ENCODE data around the gene CLEC16A. TPM values are rescaled to one million over a fixed set of nuclear protein-coding genes. Genes with fewer than 3 reads are reported as not detected.

Gene CLEC16A
- total RNA-seq, 1 donor from 2014 or later, result 34.6 TPM

- intact Hi-C loops (cut with DNase I), result no loop called here
- H3K36me3 ChIP-seq, result peaks cover 79% of the 10 kb centered on the region
- H3K4me1 ChIP-seq, result peaks cover 22% of the 10 kb centered on the region
- peak; percentile 60 for DNase-seq
- H3K4me3 ChIP-seq, result no peak overlapping the region
- no peaks in the 10 kb centered on the region for H3K9me3 ChIP-seq
- no peak for TF ChIP-seq CTCF (IDR thresholded peaks at IDR 0.05)
- ATAC-seq, result peak; percentile 86 to 90
- H3K27ac ChIP-seq, result peak overlapping the region; percentile 80
- H3K27me3 ChIP-seq (ENCODE audit: low read depth), result no peaks in the 10 kb centered on the region
Measured at GRCh38 chr16:10979717-10980601, 35.6 kb downstream of the CLEC16A start.

GRCh38 chr16:10980813-10981212 lies 36.4 kb downstream of the CLEC16A start:
- intact Hi-C loops (cut with DNase I), result no loop called here
- TF ChIP-seq CTCF (IDR thresholded peaks at IDR 0.05), result no peak
- H3K4me3 ChIP-seq, result no peak overlapping the region
- DNase-seq (no peak), ATAC-seq (no peak)
- peak overlapping the region; percentile 80 for H3K27ac ChIP-seq
- H3K9me3 ChIP-seq, result no peaks in the 10 kb centered on the region
- H3K27me3 ChIP-seq (ENCODE audit: low read depth), result no peaks in the 10 kb centered on the region
- peaks cover 22% of the 10 kb centered on the region for H3K4me1 ChIP-seq
- H3K36me3 ChIP-seq, result peaks cover 76% of the 10 kb centered on the region

- intact Hi-C loops (cut with DNase I), result no loop called here
- H3K27me3 ChIP-seq (ENCODE audit: low read depth), result no peaks in the 10 kb centered on the region
- H3K9me3 ChIP-seq, result no peaks in the 10 kb centered on the region
- TF ChIP-seq CTCF (IDR thresholded peaks at IDR 0.05), result peak; percentile 12
- H3K4me1 ChIP-seq, result peaks cover 22% of the 10 kb centered on the region
- no peak overlapping the region for H3K4me3 ChIP-seq
- H3K27ac ChIP-seq, result no peak overlapping the region
- peaks cover 68% of the 10 kb centered on the region for H3K36me3 ChIP-seq
- no peak for DNase-seq
- no peak for ATAC-seq
Measured at GRCh38 chr16:10981697-10982216, 37.4 kb downstream of the CLEC16A start.

GRCh38 chr16:10982465-10983150 lies 38.2 kb downstream of the CLEC16A start:
- peaks cover 67% of the 10 kb centered on the region for H3K36me3 ChIP-seq
- intact Hi-C loops (cut with DNase I), result no loop called here
- H3K9me3 ChIP-seq, result no peaks in the 10 kb centered on the region
- ATAC-seq (no peak), DNase-seq (no peak)
- TF ChIP-seq CTCF (IDR thresholded peaks at IDR 0.05), result no peak
- H3K4me3 ChIP-seq, result no peak overlapping the region
- H3K27me3 ChIP-seq (ENCODE audit: low read depth), result no peaks in the 10 kb centered on the region
- no peak overlapping the region for H3K27ac ChIP-seq
- peaks cover 22% of the 10 kb centered on the region for H3K4me1 ChIP-seq

GRCh38 chr16:10983159-10983558 lies 38.8 kb downstream of the CLEC16A start:
- ATAC-seq, result no peak
- no peak overlapping the region for H3K27ac ChIP-seq

More at GRCh38 chr16:10983159-10983558, 38.8 kb downstream of the CLEC16A start:
- no peak for TF ChIP-seq CTCF (IDR thresholded peaks at IDR 0.05)
- Histone ChIP-seq H3K4me1 (peaks cover 22% of the 10 kb centered on the region), H3K27me3 (ENCODE audit: low read depth) (no peaks in the 10 kb centered on the region), H3K36me3 (peaks cover 65% of the 10 kb centered on the region), H3K9me3 (no peaks in the 10 kb centered on the region), H3K4me3 (no peak overlapping the region)
- DNase-seq, result no peak
- intact Hi-C loops (cut with DNase I), result no loop called here

All from lower lobe of right lung (tissue), 2 donors.